Activated naive CD4-positive, alpha-beta T cell treated with anti-CD3 and anti-CD28 coated beads, Interleukin-2, amount 10 ng/mL, durations not matched to agents 7 days and 5 days (primary cell): ENCODE measurements around the gene GDPD4.

Experiments used
- CTCF ChIA-PET: fragments of 350-600 bp; sonication (Branson Sonifier 250); formaldehyde crosslinking; loops from one replicate; lab custom pipeline; 2021; ENCODE audit warnings: antibody characterized with exemption; lab: Charles Lee
- DNase-seq: peaks from one replicate; pipeline ENCODE4 v3.0.0-alpha.2; 2020
- H3K27ac Mint-ChIP-seq: one replicate; pipeline ENCODE4 v1.8.0; 2021; ENCODE audit warnings: mild to moderate bottlenecking, moderate library complexity, mixed read lengths
- H3K27me3 Mint-ChIP-seq: one replicate; pipeline ENCODE4 v1.8.0; 2021; ENCODE audit warnings: mild to moderate bottlenecking, mixed read lengths
- H3K36me3 Mint-ChIP-seq: one replicate; pipeline ENCODE4 v1.8.0; 2021; ENCODE audit warnings: mixed read lengths
- H3K4me1 Mint-ChIP-seq: one replicate; pipeline ENCODE4 v1.8.0; 2021; ENCODE audit warnings: mixed read lengths
- H3K4me3 Mint-ChIP-seq: one replicate; pipeline ENCODE4 v1.8.0; 2021; ENCODE audit warnings: mild to moderate bottlenecking, moderate library complexity, mixed read lengths
- H3K9me3 Mint-ChIP-seq: one replicate; pipeline ENCODE4 v1.8.0; 2021; ENCODE audit warnings: mixed read lengths

The GDPD4 gene

DNA sequence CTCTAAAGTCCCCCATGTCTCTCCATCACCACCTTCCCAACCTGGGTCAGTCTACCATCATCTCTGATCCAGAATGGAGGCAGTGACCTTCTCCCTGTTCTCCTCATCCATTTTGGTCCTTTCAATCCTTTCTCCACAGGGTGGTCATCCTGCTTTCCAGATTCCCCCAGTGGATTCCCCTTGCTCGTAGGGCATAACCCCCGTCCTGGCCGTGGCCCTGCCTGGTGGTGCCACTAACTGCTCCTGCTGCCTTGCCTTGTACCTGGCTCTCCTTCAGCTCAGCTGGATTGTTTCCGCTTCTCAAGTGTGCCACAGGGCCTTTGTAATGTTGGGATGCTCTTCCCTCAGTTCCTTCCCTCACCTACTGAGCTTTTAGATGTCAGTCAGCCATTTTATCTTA lies 91.8 kb downstream of the GDPD4 start:
- Mint-ChIP-seq H3K27me3 (peaks cover 7% of the 10 kb centered on the region), H3K4me3 (no peak overlapping the region), H3K4me1 (no peaks in the 10 kb centered on the region), H3K9me3 (no peaks in the 10 kb centered on the region), H3K27ac (no peak overlapping the region), H3K36me3 (no peaks in the 10 kb centered on the region)
- CTCF ChIA-PET = no interaction called here
- DNase-seq = no peak

DNA sequence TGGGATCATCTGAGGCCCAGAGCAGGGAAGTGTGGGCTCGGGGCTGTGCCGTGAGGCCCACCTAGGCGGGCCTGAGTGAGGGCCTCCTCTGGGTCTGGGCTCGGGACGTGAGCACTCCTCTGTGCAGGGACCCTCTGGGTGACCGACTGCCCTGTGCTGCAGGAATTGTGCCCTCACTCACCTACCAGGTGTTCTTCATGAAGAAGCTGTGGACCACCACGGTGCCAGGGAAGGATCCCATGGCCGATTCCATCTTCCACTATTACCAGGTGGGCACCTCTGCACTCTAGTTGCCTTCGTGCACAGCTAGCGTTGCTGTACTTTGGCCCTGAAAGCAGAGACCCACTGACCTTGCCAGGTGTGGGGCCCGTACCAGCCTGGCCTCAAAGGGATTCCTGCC lies 93.0 kb downstream of the GDPD4 start:
- no peaks in the 10 kb centered on the region for H3K36me3 Mint-ChIP-seq
- H3K9me3 Mint-ChIP-seq = no peaks in the 10 kb centered on the region
- DNase-seq = no peak
- no peak overlapping the region for H3K4me3 Mint-ChIP-seq
- peaks cover 7% of the 10 kb centered on the region for H3K27me3 Mint-ChIP-seq
- H3K27ac Mint-ChIP-seq = no peak overlapping the region
- no peaks in the 10 kb centered on the region for H3K4me1 Mint-ChIP-seq
- CTCF ChIA-PET = no interaction called here

DNA sequence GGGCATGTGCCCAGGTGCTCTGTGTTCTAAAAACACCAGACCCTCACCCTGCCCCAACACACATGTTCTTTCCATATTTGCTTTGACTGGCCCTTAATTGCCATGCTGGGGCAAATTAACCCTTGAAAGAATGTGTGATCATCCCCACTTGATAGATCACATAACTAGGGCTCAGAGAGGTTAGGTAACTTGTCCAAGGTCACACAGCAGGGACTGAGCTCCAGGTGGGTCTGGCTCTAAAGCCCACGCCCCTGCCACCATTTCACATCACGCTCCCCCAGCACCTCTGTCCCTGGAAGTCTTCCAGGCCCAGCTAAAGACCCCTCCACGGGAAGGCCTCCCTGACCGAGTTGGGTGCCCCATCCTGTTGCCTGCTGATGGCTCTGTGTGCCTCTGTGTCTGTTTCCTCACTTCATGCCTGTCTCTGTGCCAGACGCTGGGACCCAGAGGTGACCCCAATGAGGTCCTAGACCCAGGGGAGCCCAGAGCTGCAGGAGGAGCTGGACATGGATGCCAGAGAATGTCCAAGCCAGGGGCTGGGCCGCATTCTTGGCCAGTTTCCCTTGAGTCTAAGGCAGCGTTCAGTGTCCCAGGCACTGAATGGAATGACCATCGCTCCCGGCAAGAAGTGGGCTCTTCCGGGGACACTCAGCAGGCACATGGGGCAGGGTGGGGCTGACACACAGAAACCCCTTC lies 93.7 kb downstream of the GDPD4 start:
- H3K9me3 Mint-ChIP-seq = no peaks in the 10 kb centered on the region
- no peak for DNase-seq
- no peaks in the 10 kb centered on the region for H3K4me1 Mint-ChIP-seq
- no peak overlapping the region for H3K4me3 Mint-ChIP-seq
- H3K36me3 Mint-ChIP-seq = no peaks in the 10 kb centered on the region
- peaks cover 7% of the 10 kb centered on the region for H3K27me3 Mint-ChIP-seq
- CTCF ChIA-PET = interaction anchor here (0.7 kb wide), 1 partner anchor 59 kb away, joined by 3 read pairs; no protein-coding TSS in a partner anchor
- no peak overlapping the region for H3K27ac Mint-ChIP-seq

DNA sequence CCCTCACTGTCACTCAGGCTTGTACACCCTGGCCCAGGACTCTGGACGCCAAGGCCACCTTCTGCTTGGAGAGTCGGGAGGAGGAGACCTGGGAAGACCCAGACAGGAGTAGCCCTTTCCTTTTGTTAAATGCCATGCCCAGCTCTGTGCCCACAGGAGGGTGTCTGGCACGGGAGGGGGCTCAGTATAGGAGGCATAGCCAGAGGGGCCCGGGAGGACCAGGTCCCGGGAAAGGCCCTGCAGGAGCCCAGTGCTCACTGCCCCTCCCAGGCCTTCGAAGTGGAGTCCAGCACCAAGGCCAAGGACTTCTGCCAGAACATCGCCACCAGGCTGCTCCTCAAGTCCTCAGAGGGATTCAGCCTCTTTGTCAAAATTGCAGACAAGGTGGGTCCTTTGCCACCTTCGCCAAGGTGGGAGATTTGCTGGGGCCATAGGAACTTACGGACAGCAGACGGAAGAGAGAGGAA lies 94.4 kb downstream of the GDPD4 start:
- Mint-ChIP-seq H3K4me3 (no peak overlapping the region), H3K27ac (no peak overlapping the region), H3K36me3 (no peaks in the 10 kb centered on the region), H3K9me3 (no peaks in the 10 kb centered on the region), H3K4me1 (no peaks in the 10 kb centered on the region), H3K27me3 (peaks cover 7% of the 10 kb centered on the region)
- DNase-seq = no peak
- CTCF ChIA-PET = no interaction called here

DNA sequence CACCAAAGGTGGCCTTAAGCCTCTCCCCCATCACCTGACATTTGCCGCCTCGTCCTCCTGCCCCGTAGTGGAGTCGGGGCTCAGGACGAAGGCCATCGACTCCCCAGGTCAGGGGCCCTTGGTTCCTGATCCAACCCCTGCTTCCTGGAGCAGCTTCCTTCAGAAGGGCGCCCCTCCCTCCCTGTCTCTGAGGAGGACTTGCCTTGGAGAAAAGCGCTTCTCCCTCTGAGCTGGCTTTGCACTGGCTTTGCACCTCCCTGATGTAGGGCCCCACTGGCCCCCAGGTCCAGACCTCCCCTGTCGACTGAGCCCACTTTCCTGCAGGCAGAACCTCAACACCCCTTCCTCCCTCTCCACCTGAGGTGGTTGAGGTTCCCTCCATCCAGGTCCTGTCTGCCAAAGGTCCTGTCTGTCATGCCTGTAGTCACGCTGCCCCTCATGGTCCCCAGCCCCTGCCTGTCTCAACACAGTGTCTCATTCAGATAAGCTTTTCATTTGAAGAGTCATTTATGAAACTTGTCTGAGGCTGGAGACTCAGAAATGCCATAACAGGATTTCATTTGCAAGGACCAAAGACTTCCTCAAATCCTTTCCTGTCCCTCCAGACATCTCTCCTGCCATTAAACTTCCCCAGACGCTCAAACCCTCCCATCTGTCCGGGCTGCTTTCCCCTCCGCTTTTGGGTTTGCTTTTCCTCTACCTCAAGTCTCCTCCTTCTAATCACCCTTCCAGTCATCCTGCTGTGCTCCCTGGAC lies 95.0 kb downstream of the GDPD4 start:
- CTCF ChIA-PET = no interaction called here
- Mint-ChIP-seq H3K4me3 (no peak overlapping the region), H3K27me3 (peaks cover 7% of the 10 kb centered on the region)

DNA sequence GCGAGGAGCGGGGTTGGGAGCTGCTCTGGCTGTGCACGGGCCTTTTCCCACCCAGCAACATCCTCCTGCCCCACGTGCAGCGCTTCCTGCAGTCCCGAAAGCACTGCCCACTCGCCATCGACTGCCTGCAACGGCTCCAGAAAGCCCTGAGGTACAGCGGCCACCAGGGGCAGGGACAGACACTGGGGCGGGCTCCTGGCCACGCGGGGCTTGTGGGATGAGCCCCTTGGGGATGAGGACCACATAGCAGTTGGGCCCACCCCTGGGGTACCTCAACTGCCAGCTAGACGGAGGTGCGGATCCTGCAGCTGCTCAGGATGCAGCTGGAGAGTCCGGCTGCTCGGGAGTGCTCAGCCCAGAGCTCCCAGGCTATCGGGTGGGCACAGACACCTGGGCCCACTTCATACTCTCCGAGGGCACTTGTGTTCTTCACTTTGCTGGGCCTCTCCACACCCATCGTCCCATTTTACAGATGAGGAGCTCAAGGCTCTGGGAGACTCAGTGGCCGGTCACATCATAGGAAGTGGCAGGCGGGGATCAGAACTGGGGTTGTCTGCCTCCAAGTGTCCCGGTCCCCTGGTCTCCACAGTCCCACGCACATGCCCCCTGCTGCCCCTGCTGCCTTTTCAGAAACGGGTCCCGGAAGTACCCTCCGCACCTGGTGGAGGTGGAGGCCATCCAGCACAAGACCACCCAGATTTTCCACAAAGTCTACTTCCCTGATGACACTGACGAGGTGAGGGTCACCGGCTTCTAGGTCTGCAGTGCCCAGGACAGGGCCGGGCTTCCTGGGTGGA lies 95.8 kb downstream of the GDPD4 start:
- peaks cover 7% of the 10 kb centered on the region for H3K27me3 Mint-ChIP-seq
- no peaks in the 10 kb centered on the region for H3K9me3 Mint-ChIP-seq
- H3K27ac Mint-ChIP-seq = no peak overlapping the region
- H3K4me1 Mint-ChIP-seq = no peaks in the 10 kb centered on the region
- CTCF ChIA-PET = interaction anchor here (2.2 kb wide), 1 partner anchor 79 kb away, joined by 8 read pairs; no protein-coding TSS in a partner anchor
- peak; percentile 8 for DNase-seq
- H3K4me3 Mint-ChIP-seq = no peak overlapping the region
- no peaks in the 10 kb centered on the region for H3K36me3 Mint-ChIP-seq

More for the DNA sequence above, 95.0 kb downstream of the GDPD4 start:
- H3K36me3 Mint-ChIP-seq = no peaks in the 10 kb centered on the region
- no peak overlapping the region for H3K27ac Mint-ChIP-seq
- H3K4me1 Mint-ChIP-seq = no peaks in the 10 kb centered on the region
- H3K9me3 Mint-ChIP-seq = no peaks in the 10 kb centered on the region
- DNase-seq = no peak

DNA sequence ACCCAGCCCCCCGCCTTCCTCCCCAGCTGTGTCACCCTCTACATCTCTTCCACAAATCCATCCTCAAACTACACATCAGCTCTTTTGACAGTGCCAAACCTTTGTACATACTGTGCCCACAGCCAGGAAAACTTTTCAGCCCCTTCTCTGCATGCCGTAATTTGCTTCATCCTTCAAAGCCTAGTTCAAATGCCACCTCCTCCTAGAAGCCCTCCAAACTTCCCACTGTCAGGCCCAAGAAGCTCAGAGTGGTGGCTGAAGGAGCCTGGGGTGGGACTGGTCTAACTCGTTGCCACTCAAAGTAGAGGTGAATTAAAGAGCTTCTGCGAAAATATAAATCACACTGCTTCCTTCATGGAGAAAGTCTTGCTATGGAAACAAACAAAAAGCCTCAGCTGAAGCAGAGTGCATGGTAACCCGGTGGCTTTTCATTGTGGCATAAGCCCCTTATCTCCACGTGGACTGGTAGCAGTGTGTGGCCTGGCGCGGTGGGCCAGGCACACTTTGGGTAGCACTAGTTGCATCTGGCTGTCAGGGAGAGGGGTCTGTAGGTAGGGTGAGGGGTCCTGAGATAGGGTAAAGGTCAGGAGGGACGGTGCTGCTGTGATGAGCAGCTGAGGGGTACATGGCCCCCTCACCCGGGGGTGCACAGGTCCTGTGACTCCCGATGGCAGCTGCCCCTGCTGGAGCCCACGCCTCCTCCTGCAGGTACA lies 96.6 kb downstream of the GDPD4 start:
- Mint-ChIP-seq H3K4me3 (no peak overlapping the region), H3K4me1 (no peaks in the 10 kb centered on the region), H3K27ac (no peak overlapping the region), H3K36me3 (no peaks in the 10 kb centered on the region), H3K9me3 (no peaks in the 10 kb centered on the region), H3K27me3 (peaks cover 7% of the 10 kb centered on the region)
- no peak for DNase-seq
- CTCF ChIA-PET = interaction anchor here (2.2 kb wide), 1 partner anchor 78 kb away, joined by 8 read pairs; no protein-coding TSS in a partner anchor

DNA sequence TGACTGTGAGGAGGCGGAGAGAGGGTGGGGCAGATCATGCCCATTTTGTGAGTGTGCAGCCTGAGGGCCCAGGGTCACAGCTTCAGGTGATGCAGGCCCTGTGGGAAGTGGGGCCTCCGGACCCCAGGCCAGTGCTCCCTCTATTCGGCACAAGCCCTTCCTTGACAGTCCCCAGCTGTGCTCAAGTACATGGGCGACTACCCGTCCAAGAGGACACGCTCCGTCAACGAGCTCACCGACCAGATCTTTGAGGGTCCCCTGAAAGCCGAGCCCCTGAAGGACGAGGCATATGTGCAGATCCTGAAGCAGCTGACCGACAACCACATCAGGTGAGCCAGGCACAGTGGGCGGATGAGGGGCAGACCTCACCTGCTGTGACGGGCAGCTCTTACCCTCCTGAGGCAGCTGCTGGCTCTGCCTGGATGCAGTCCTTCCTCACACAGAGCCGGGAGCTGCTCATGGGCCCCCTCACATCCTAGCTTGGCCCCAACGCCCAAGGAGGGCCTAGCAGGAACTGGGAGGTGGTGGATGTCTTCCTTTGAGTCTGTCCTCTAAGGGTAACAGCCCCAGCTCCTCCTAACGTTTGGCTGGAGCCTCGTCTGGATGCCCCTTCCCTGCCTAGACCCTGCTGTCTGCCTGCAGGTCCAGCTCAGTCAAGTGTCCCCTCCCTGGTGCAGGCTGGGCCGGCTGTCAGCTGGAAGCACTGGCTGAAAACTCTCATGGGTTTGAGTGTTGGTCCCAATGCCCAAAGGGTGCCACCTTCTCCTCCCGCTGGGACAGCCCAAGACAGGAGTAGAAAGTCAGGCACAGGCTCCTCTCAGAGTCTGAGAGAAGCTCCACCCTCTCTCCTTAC lies 97.4 kb downstream of the GDPD4 start:
- no peak overlapping the region for H3K27ac Mint-ChIP-seq
- CTCF ChIA-PET = interaction anchor here (1.1 to 2.2 kb wide), 2 partner anchors 9 to 77 kb away, joined by 3 to 8 read pairs; no protein-coding TSS in a partner anchor
- peak; percentile 8 for DNase-seq

DNA sequence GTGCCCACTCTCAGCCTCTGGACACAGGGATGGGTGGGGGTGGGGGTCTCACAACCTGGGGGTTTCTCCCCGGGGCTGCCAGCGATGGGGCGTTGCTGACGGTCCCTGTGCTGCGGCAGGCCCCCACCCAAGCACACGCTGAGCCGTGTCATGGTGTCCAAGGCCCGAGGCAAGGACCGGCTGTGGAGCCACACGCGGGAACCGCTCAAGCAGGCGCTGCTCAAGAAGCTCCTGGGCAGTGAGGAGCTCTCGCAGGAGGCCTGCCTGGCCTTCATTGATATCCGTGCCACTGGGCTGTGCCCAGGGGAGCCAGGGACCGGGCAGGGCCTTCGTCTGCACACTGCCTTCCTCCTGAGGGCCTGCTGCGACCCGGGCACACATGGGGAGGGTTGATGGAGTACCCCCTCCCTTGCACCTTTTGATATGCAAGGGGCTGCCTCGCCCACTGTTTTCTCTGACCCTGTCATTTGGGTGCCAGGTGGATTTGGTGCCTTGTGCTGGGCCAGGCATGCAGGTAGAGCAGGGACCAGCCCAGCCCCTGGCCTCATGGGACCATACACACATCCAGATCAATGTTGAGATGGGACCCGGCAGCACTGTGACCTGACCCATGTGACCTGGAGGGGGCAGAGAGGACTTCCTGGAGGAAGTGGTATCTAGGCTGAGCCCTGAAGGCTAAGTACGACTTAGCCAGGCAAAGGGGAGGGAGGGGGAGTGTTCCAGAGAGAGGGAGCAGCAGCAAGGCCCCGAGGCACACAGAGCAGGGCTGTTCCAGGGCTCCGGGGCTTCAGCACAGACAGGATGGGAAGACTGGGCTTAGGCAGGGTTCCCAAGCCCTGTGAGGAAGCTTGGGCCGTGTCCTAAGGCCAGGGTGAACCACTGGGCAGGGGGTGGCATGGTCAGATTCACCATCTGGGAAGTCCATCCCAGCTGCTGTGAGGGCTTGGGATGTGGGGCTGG lies 98.3 kb downstream of the GDPD4 start:
- peak; percentile 19 for DNase-seq

More for the DNA sequence above, 97.4 kb downstream of the GDPD4 start:
- Mint-ChIP-seq H3K9me3 (no peaks in the 10 kb centered on the region), H3K27me3 (peaks cover 7% of the 10 kb centered on the region), H3K4me3 (no peak overlapping the region), H3K36me3 (no peaks in the 10 kb centered on the region), H3K4me1 (no peaks in the 10 kb centered on the region)

DNA sequence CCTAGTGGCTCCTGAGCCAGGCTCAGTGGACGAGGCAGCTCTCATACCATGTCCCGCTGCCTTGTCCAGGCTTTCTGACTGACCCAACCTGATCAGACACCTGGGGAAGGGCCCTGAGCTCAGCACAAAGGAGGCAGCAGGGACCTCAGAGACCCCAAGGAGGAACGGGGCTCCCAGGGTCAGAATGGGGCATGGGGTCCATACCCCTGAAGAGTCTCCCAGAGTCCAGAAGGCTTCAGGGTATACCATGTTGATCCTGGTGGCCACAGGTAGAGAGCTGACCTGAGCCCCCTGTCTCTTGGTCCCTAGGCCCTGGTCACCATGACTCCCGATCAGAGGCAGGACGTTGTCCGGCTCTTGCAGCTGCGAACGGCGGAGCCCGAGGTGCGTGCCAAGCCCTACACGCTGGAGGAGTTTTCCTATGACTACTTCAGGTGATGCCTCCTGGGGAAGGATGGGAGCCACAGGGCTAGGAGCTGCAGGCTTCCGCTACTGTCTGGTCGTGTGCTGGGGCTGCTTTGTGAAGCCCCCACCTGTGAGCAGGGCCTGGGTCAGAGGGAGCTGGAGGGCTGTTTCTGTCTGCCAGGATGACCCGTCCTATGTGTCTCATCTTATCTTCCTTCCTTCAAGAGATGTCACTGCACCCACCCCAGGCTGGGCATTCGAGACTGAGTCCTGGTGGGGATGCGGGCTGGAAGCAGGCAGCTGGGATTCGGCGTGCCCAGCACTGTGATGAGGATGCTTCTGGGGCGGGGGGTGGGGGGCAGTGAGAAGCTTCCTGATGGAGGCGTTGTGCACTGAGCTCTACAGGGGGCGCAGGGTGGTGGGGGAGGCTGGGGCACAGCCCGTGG lies 99.3 kb downstream of the GDPD4 start:
- Mint-ChIP-seq H3K9me3 (no peaks in the 10 kb centered on the region), H3K36me3 (no peaks in the 10 kb centered on the region), H3K27ac (no peak overlapping the region), H3K4me1 (no peaks in the 10 kb centered on the region), H3K27me3 (peaks cover 7% of the 10 kb centered on the region), H3K4me3 (no peak overlapping the region)
- peak; percentile 18 for DNase-seq
- CTCF ChIA-PET = no interaction called here

More for the DNA sequence above, 98.3 kb downstream of the GDPD4 start:
- Mint-ChIP-seq H3K4me1 (no peaks in the 10 kb centered on the region), H3K36me3 (no peaks in the 10 kb centered on the region), H3K9me3 (no peaks in the 10 kb centered on the region), H3K4me3 (no peak overlapping the region), H3K27me3 (peaks cover 7% of the 10 kb centered on the region), H3K27ac (no peak overlapping the region)
- CTCF ChIA-PET = interaction anchor here (1.1 to 2.2 kb wide), 2 partner anchors 8 to 76 kb away, joined by 3 to 8 read pairs; no protein-coding TSS in a partner anchor

DNA sequence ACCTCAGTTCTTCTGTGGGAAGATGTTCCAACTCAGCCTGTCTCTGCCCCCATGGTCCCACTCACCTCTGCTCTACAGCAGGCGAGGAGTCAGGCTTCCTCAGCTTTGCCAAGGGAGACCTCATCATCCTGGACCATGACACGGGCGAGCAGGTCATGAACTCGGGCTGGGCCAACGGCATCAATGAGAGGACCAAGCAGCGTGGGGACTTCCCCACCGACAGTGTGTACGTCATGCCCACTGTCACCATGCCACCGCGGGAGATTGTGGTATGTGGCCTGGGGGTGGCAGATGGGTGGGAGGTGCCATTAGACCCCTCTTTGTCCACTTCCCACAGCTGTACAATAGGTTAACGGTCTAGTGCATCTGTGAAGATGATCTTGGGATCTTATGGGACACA lies 100.1 kb downstream of the GDPD4 start:
- Mint-ChIP-seq H3K36me3 (no peaks in the 10 kb centered on the region), H3K4me1 (no peaks in the 10 kb centered on the region), H3K27me3 (peaks cover 5% of the 10 kb centered on the region), H3K27ac (no peak overlapping the region), H3K4me3 (no peak overlapping the region), H3K9me3 (no peaks in the 10 kb centered on the region)
- CTCF ChIA-PET = no interaction called here
- peak; percentile 8 for DNase-seq
